Measurements from ENCODE around the gene FUS. TPM values are rescaled to one million over a fixed set of nuclear protein-coding genes. Genes with fewer than 3 reads are reported as not detected.
A peak's percentile ranks its signal among the peaks of the same experiment; 100 is the strongest.

Gene FUS
- total RNA-seq, 2 experiments from 2014 or later = 536 to 569 TPM

DNA sequence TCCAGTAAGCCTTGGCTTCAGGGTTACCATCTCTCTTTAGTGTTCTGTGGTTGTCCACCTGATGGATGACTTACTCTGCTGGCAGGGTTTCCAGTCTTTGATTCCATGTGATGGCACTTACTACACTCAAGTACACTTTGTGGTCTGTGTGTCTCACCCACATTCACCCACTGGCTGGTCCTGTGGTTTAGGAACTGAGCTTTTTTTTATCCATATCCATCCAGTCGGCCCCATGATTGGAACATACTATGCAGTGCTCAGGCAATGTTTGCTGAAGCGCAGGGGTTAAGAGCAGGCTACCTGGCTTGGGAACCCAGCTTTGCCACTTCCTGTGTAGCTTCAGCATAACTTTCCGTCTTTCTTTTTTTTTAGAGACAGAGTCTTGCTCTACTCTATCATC is 2.8 kb upstream of the FUS start:
- peak; percentile 23 for ATAC-seq
- H3K36me3 Mint-ChIP-seq (ENCODE audit: low read depth) = peaks cover 22% of the 10 kb centered on the region
- CTCF ChIA-PET = interaction anchor here (0.7 to 5.2 kb wide), 10 partner anchors 12 to 283 kb away, joined by 3 to 44 read pairs (median 4); partner anchors contain the start of gene PYCARD
- H3K4me1 Mint-ChIP-seq (ENCODE audit: low read depth) = peaks cover 30% of the 10 kb centered on the region
- peak overlapping the region; percentile 61 for H3K4me3 Mint-ChIP-seq
- peak; percentile 77 for DNase-seq
- no peaks in the 10 kb centered on the region for H3K27me3 Mint-ChIP-seq (ENCODE audit: low read depth)
- POLR2A ChIA-PET = interaction anchor here (0.6 to 4.2 kb wide), 9 partner anchors 9 to 282 kb away, joined by 3 to 23 read pairs (median 5); partner anchors contain the start of genes ARMC5 and KAT8
- peak overlapping the region; percentile 95 for H3K27ac Mint-ChIP-seq
- no peaks in the 10 kb centered on the region for H3K9me3 Mint-ChIP-seq (ENCODE audit: insufficient read depth)

- POLR2A ChIA-PET = interaction anchor here (0.6 to 6.2 kb wide), 35 partner anchors 9 to 694 kb away, joined by 3 to 87 read pairs (median 5); partner anchors contain the start of genes ARMC5, KAT8, PRSS36 and PYCARD
- H3K27ac Mint-ChIP-seq = peak overlapping the region; percentile 97
- peaks cover 43% of the 10 kb centered on the region for H3K36me3 Mint-ChIP-seq (ENCODE audit: low read depth)
- H3K4me3 Mint-ChIP-seq = peak overlapping the region; percentile 94
- H3K4me1 Mint-ChIP-seq (ENCODE audit: low read depth) = peaks cover 50% of the 10 kb centered on the region
- CTCF ChIA-PET = interaction anchor here (0.9 to 5.2 kb wide), 2 partner anchors 36 to 280 kb away, joined by 3 to 44 read pairs; partner anchors contain the start of gene ARMC5
- H3K9me3 Mint-ChIP-seq (ENCODE audit: insufficient read depth) = no peaks in the 10 kb centered on the region
- ATAC-seq (peak; percentile 1), DNase-seq (no peak)
- H3K27me3 Mint-ChIP-seq (ENCODE audit: low read depth) = no peaks in the 10 kb centered on the region
Measured at GRCh38 chr16:31179219-31179746, 656 bp upstream of the FUS start.

GRCh38 chr16:31181102-31181830 is 1.3 kb downstream of the FUS start:
- Mint-ChIP-seq H3K9me3 (ENCODE audit: insufficient read depth) (no peaks in the 10 kb centered on the region), H3K36me3 (ENCODE audit: low read depth) (peaks cover 61% of the 10 kb centered on the region), H3K4me1 (ENCODE audit: low read depth) (peaks cover 68% of the 10 kb centered on the region), H3K27me3 (ENCODE audit: low read depth) (no peaks in the 10 kb centered on the region), H3K27ac (peak overlapping the region; percentile 97), H3K4me3 (peak overlapping the region; percentile 94)
- ChIA-PET CTCF (interaction anchor here (5.2 kb wide), 1 partner anchor 38 kb away, joined by 44 read pairs; no protein-coding TSS in a partner anchor), POLR2A (interaction anchor here (0.8 to 6.2 kb wide), 25 partner anchors 9 to 290 kb away, joined by 3 to 87 read pairs (median 5); partner anchors contain the start of genes ARMC5, ITGAX, KAT8 and PYCARD)
- ATAC-seq (no peak), DNase-seq (peak; percentile 51)

GRCh38 chr16:31182391-31182790 is 2.5 kb downstream of the FUS start:
- DNase-seq = no peak
- Mint-ChIP-seq H3K4me1 (ENCODE audit: low read depth) (peaks cover 68% of the 10 kb centered on the region), H3K4me3 (peak overlapping the region; percentile 94), H3K27ac (peak overlapping the region; percentile 97), H3K9me3 (ENCODE audit: insufficient read depth) (no peaks in the 10 kb centered on the region), H3K36me3 (ENCODE audit: low read depth) (peaks cover 69% of the 10 kb centered on the region), H3K27me3 (ENCODE audit: low read depth) (no peaks in the 10 kb centered on the region)
- no peak for ATAC-seq
- CTCF ChIA-PET = interaction anchor here (0.9 to 1.4 kb wide), 2 partner anchors 197 to 201 kb away, joined by 3 read pairs; partner anchors contain the start of gene HSD3B7
- POLR2A ChIA-PET = interaction anchor here (0.6 to 6.2 kb wide), 6 partner anchors 11 to 108 kb away, joined by 3 to 87 read pairs (median 4); partner anchors contain the start of genes KAT8, PYCARD, ZNF646 and ZNF668

DNA sequence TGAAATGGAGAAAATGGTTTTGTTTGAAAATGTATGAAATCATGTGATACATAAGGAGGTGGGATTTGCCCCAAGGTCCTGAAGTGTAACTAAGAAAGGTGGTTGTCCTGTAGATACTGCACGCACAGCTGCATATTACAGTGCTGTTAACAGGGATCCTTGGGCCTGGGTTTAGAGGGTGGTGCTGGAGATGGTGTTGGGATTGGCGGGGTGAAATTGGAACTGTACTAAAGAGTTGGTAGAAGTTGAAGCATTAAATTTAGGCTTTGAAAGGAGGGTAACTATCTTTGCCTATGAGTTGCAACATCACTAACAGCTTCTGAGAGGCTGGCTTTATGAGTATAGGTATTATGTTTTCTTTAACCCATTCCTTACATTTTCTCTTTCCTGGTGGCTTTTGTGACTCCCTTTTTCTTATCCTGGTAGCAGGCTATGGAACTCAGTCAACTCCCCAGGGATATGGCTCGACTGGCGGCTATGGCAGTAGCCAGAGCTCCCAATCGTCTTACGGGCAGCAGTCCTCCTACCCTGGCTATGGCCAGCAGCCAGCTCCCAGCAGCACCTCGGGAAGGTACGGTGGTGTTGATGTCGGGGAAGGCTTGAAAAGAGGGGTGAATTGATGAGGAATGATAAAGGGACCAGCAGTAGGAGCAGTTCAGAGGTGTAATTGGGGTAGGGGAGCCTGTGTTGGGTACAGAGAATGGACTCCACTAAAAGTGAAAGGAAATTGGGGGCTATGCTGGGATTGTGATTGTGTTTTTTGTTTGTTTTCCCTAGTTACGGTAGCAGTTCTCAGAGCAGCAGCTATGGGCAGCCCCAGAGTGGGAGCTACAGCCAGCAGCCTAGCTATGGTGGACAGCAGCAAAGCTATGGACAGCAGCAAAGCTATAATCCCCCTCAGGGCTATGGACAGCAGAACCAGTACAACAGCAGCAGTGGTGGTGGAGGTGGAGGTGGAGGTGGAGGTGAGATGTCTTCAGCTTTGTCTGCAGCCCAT is 3.8 kb downstream of the FUS start:
- DNase-seq = no peak
- peaks cover 83% of the 10 kb centered on the region for H3K36me3 Mint-ChIP-seq (ENCODE audit: low read depth)
- no peaks in the 10 kb centered on the region for H3K9me3 Mint-ChIP-seq (ENCODE audit: insufficient read depth)
- ATAC-seq = no peak
- H3K27me3 Mint-ChIP-seq (ENCODE audit: low read depth) = no peaks in the 10 kb centered on the region
- peak overlapping the region; percentile 94 for H3K4me3 Mint-ChIP-seq
- ChIA-PET CTCF (interaction anchor here (1.0 to 1.3 kb wide), 3 partner anchors 12 to 274 kb away, joined by 3 to 4 read pairs (median 3); no protein-coding TSS in a partner anchor), POLR2A (interaction anchor here (0.5 to 6.2 kb wide), 13 partner anchors 9 to 277 kb away, joined by 3 to 87 read pairs (median 4); partner anchors contain the start of genes ARMC5, ITGAX, PYCARD and ZNF646)
- peak overlapping the region; percentile 81 for H3K27ac Mint-ChIP-seq
- H3K4me1 Mint-ChIP-seq (ENCODE audit: low read depth) = peaks cover 68% of the 10 kb centered on the region

DNA sequence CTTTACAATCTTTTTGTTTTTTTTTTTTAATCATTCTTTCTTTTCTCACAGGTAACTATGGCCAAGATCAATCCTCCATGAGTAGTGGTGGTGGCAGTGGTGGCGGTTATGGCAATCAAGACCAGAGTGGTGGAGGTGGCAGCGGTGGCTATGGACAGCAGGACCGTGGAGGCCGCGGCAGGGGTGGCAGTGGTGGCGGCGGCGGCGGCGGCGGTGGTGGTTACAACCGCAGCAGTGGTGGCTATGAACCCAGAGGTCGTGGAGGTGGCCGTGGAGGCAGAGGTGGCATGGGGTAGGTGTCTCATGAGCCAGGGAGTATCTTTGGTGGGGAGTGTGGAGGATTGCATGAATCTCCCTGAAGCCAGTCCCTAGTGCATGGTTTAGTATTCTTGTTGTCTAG is 4.9 kb downstream of the FUS start:
- ChIA-PET CTCF (interaction anchor here (1.1 to 1.2 kb wide), 2 partner anchors 17 to 198 kb away, joined by 3 to 4 read pairs; no protein-coding TSS in a partner anchor), POLR2A (interaction anchor here (1.5 to 6.2 kb wide), 7 partner anchors 8 to 273 kb away, joined by 4 to 87 read pairs (median 8); partner anchors contain the start of genes ARMC5 and PYCARD)
- no peak for DNase-seq

DNA sequence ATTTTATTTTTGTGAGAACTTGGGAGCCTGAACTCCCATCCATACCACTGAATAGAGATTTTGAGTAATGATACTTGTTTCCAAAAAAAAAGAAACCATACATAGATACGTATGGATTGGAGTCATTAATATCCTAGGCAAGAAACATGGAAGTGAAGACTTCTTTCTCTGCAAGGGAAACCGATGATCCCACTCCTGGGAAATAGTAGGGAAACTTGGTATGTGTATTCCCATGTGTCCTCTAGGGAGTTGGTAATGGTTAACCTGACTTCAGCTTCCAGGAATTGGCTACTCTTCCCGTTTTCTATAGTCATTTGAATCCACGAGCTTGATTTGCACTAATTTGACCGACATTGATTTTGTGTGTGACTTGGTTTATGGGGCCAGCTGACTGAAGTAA is 5.4 kb downstream of the FUS start:
- Mint-ChIP-seq H3K36me3 (ENCODE audit: low read depth) (peaks cover 96% of the 10 kb centered on the region), H3K4me1 (ENCODE audit: low read depth) (peaks cover 80% of the 10 kb centered on the region), H3K9me3 (ENCODE audit: insufficient read depth) (no peaks in the 10 kb centered on the region), H3K27me3 (ENCODE audit: low read depth) (no peaks in the 10 kb centered on the region), H3K4me3 (peak overlapping the region; percentile 46), H3K27ac (no peak overlapping the region)
- ATAC-seq (no peak), DNase-seq (no peak)
- ChIA-PET CTCF (interaction anchor here (1.1 to 1.2 kb wide), 2 partner anchors 16 to 198 kb away, joined by 3 to 4 read pairs; no protein-coding TSS in a partner anchor), POLR2A (interaction anchor here (0.6 to 3.3 kb wide), 9 partner anchors 8 to 273 kb away, joined by 3 to 34 read pairs (median 4); partner anchors contain the start of gene ARMC5)

More for the DNA sequence above, 4.9 kb downstream of the FUS start:
- H3K4me3 Mint-ChIP-seq = peak overlapping the region; percentile 50
- H3K36me3 Mint-ChIP-seq (ENCODE audit: low read depth) = peaks cover 94% of the 10 kb centered on the region
- no peaks in the 10 kb centered on the region for H3K9me3 Mint-ChIP-seq (ENCODE audit: insufficient read depth)
- ATAC-seq = no peak
- H3K27ac Mint-ChIP-seq = peak overlapping the region; percentile 72
- H3K4me1 Mint-ChIP-seq (ENCODE audit: low read depth) = peaks cover 76% of the 10 kb centered on the region
- no peaks in the 10 kb centered on the region for H3K27me3 Mint-ChIP-seq (ENCODE audit: low read depth)

- peak overlapping the region; percentile 79 for H3K27ac Mint-ChIP-seq
- ChIA-PET CTCF (interaction anchor here (1.1 to 1.2 kb wide), 3 partner anchors 16 to 272 kb away, joined by 3 to 4 read pairs (median 3); no protein-coding TSS in a partner anchor), POLR2A (interaction anchor here (0.8 to 3.3 kb wide), 7 partner anchors 7 to 272 kb away, joined by 3 to 34 read pairs (median 8); partner anchors contain the start of gene ARMC5)
- peaks cover 88% of the 10 kb centered on the region for H3K4me1 Mint-ChIP-seq (ENCODE audit: low read depth)
- H3K9me3 Mint-ChIP-seq (ENCODE audit: insufficient read depth) = no peaks in the 10 kb centered on the region
- H3K27me3 Mint-ChIP-seq (ENCODE audit: low read depth) = no peaks in the 10 kb centered on the region
- DNase-seq (no peak), ATAC-seq (no peak)
- peak overlapping the region; percentile 46 for H3K4me3 Mint-ChIP-seq
- peaks cover 97% of the 10 kb centered on the region for H3K36me3 Mint-ChIP-seq (ENCODE audit: low read depth)
Measured at GRCh38 chr16:31186176-31186575, 6.2 kb downstream of the FUS start.

GRCh38 chr16:31186930-31187807 is 7.2 kb downstream of the FUS start:
- no peak overlapping the region for H3K4me3 Mint-ChIP-seq
- H3K9me3 Mint-ChIP-seq (ENCODE audit: insufficient read depth) = no peaks in the 10 kb centered on the region
- ChIA-PET POLR2A (interaction anchor here (1.0 to 3.0 kb wide), 5 partner anchors 10 to 236 kb away, joined by 3 to 34 read pairs (median 5); no protein-coding TSS in a partner anchor), CTCF (no interaction called here)
- H3K27ac Mint-ChIP-seq = peak overlapping the region; percentile 58
- peaks cover 95% of the 10 kb centered on the region for H3K4me1 Mint-ChIP-seq (ENCODE audit: low read depth)
- peaks cover 98% of the 10 kb centered on the region for H3K36me3 Mint-ChIP-seq (ENCODE audit: low read depth)
- DNase-seq (no peak), ATAC-seq (no peak)
- H3K27me3 Mint-ChIP-seq (ENCODE audit: low read depth) = no peaks in the 10 kb centered on the region

GRCh38 chr16:31187808-31188189 is 7.9 kb downstream of the FUS start:
- no peak for ATAC-seq
- CTCF ChIA-PET = no interaction called here
- no peak overlapping the region for H3K4me3 Mint-ChIP-seq
- peak overlapping the region; percentile 58 for H3K27ac Mint-ChIP-seq
- POLR2A ChIA-PET = interaction anchor here (1.0 to 3.0 kb wide), 5 partner anchors 10 to 235 kb away, joined by 3 to 34 read pairs (median 5); no protein-coding TSS in a partner anchor
- H3K27me3 Mint-ChIP-seq (ENCODE audit: low read depth) = no peaks in the 10 kb centered on the region
- DNase-seq = no peak
- H3K4me1 Mint-ChIP-seq (ENCODE audit: low read depth) = peaks cover 90% of the 10 kb centered on the region
- H3K9me3 Mint-ChIP-seq (ENCODE audit: insufficient read depth) = no peaks in the 10 kb centered on the region
- peaks cover 96% of the 10 kb centered on the region for H3K36me3 Mint-ChIP-seq (ENCODE audit: low read depth)

Measured in activated CD8-positive, alpha-beta T cell treated with anti-CD3 and anti-CD28 coated beads, Interleukin-2, amount 10 ng/mL, durations not matched to agents 7 days and 5 days (primary cell).